CD4-positive, alpha-beta T cell treated with Interferon alpha-2 for 1 hour (primary cell): ENCODE data around the gene ATP6V0A1.

Experiments used
- DNase-seq, 2 donors: peaks; one replicate each; pipeline ENCODE4 v3.0.0-alpha.2; 2020 to 2022

ATP6V0A1 gene

DNA sequence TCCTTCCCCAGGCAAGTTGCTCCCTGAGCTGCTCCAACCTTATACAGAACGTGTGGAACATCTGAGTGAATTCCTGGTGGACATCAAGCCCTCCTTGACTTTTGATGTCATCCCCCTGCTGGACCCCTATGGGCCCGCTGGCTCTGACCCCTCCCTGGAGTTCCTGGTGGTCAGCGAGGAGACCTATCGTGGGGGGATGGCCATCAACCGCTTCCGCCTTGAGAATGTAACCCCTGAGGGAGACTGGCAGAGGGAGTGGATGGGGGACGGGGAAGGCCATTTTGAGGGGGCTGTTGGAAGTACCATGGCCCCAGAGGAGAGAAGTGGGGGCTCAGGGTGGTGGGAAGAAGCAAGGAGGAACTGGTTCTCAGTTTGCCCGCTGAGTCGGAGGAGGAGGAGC, 105.3 kb downstream of the ATP6V0A1 start:
- DNase-seq: no peak

DNA sequence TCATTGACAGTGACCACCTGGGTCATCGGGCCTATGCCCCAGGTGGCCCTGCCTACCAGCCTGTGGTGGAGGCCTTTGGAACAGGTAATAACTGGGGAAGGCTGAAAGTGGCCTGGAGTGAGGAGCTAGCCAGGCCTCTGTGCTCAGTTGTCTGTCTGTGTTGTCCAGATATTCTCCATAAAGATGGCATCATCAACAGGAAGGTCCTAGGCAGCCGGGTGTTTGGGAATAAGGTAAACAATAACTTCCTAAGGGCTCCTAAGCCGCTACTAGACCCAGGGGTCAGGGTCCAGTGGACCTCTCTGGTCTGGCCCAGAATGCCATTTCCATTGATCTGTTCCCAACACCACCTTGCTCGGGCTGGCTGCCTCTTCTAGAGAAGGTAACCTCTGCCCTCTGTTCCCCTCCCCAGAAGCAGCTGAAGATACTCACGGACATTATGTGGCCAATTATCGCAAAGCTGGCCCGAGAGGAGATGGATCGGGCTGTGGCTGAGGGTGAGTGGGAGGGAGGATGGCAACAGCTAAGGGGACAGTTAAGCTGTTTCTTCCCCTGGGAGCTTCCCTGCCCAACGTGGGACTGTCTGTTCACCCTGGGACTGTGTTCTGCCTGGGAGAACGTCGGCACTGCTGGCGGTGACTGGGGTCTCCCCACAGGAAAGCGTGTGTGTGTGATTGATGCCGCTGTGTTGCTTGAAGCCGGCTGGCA, 106.3 kb downstream of the ATP6V0A1 start:
- no peak for DNase-seq

GRCh38 chr17:42565523-42566214, 107.0 kb downstream of the ATP6V0A1 start:
- DNase-seq: no peak

DNA sequence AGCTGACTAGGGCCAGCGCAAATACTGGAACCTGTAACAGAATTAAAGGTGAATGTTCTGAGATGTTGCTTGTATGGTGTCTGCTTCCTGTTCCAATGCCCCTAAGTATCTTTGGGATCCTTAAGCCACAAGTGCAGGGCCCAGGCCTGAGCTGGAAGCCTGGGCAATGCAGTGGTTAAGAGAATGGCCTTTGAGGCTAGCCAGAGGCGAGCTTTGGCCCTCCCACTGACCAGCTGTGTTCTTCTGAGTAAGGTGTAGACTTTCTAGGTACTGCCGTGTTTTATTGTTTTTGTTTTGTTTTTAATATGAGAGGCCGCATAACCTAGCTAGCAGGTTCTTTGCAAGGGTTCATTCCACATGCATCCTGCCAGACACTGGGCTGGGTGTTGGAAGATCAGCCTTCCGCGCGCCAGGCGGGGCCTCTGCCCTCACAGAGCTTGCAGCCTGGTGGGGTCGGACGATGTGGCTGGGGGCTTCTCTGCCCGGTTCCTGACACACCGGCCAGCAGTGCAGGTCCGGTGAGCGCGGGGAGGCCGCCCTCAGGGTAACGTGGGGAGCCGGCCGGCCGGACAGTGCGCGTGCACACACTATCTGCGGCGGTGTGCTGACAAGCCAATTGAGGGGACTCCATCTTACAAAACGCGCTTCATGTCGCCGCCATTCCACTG, 107.7 kb downstream of the ATP6V0A1 start:
- DNase-seq: peak in 1 of 2 donors; percentile 27

GRCh38 chr17:42566883-42567573, 108.3 kb downstream of the ATP6V0A1 start, which contains the start of gene MLX:
Gene MLX (plus strand): TSS chr17:42567100. CDS start chr17:42567125, 25 bp downstream.
- DNase-seq: peak; percentile 91 to 94

GRCh38 chr17:42568341-42569111, 109.8 kb downstream of the ATP6V0A1 start:
- DNase-seq: no peak

DNA sequence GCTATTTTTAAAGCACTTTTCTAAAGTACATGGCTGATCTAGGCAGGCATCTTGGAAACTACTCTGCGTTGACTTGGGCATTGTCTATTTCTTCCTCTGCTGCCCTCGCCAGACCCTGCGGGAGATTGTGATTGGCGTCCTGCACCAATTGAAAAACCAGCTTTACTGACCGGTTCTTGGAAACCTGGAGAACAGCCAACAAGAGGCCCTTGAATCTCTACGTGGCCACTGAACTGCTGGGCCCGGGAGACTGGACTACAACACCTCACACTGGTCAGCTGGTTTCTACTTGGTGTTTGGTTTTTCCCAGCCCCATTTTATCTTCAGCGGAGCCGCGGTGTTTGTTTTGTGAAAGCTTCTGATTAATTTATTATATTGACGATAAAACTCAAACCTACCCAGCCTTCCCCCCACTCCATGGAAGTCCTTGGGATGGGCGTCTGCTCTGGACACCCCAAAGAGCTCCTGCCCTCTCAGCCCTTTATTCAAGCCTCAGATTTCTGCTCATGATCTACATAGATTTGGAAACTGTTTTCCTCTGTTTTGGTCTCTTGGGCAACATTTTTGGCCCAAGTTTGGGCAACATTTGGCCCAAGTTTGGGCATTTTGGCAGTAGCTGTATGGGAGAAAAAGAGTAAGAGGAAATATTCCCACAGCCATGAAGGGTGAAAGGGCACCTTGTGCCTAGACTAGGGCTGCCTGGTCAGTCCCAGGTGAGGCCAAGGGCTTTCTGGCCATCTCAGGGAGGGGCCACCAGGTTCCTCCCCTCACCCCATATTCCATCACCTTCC, 113.0 kb downstream of the ATP6V0A1 start:
- no peak for DNase-seq
